Cardiac atrium fibroblast (primary cell): Measurements from ENCODE around the gene OR2L13. TPM values are rescaled to one million over a fixed set of nuclear protein-coding genes. Genes with fewer than 3 reads are reported as not detected.

Experiments used
- total RNA-seq: library from RNA; depleted of rRNA; stranded (reverse); fragments of >200 nt; gene quantifications from 2 replicates; pipeline ENCODE4 v1.2.3, GENCODE V29; 2015

The OR2L13 gene
- not detected in 2 replicates for total RNA-seq

DNA sequence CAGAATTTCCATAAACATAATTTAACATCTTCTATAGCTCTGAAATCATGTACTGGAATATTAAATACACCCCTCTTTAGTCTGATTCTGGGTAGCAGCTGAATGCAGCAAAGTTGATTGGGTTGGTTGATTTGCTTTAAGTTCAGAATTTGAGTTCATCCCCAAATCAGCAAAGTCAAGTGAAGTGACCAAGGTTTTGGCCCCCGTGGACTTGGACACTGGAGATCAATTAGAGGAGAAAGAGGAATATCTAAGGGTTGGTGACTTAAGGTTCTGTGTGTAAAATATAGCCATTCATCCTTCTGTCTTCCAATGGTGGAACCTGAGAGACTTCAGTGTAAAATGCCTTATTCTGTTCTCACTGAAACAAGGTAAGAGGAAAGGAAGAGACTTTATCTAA is at the start of gene OR2L13:
Gene OR2L13 (plus strand): TSS at position 301 of the 400 bp plus-strand sequence. CDS start 4,192 bp downstream, outside the sequence.

GRCh38 chr1:248046536-248046935 is 48.4 kb upstream of the OR2L13 start, which contains the start of gene OR2L3:
TSS of gene OR2L3 (plus strand) at chr1:248046836. CDS start at chr1:248060682, 13,846 bp downstream.

GRCh38 chr1:248144513-248145198 is 49.7 kb downstream of the OR2L13 start, which contains the start of gene OR2M5:
TSS of gene OR2M5 (plus strand) at chr1:248145148. CDS start at chr1:248145148, 0 bp downstream.

Other genes starting within 250 kb of the OR2L13 start
- gene TRIM58, start 238.0 kb upstream of the OR2L13 start, total RNA-seq, result 0.32 TPM in 1 of 2 replicates, not detected in the other
- gene OR2W3, start 199.6 kb upstream of the OR2L13 start, total RNA-seq, result not detected in 2 replicates
- gene OR2T8, start 174.9 kb upstream of the OR2L13 start, total RNA-seq, result not detected in 2 replicates
- gene OR2AJ1, start 170.3 kb upstream of the OR2L13 start, total RNA-seq, result not detected in 2 replicates
- gene OR2L8, start 146.3 kb upstream of the OR2L13 start, total RNA-seq, result not detected in 2 replicates
- gene OR2AK2, start 130.0 kb upstream of the OR2L13 start, total RNA-seq, result not detected in 2 replicates
- gene OR2L5, start 81.5 kb upstream of the OR2L13 start, total RNA-seq, result not detected in 2 replicates
- gene OR2L2, start 65.1 kb upstream of the OR2L13 start, total RNA-seq, result not detected in 2 replicates
- not detected in 2 replicates for gene OR2L3, start 48.3 kb upstream of the OR2L13 start, total RNA-seq
- gene OR2M5, start 50.0 kb downstream of the OR2L13 start, total RNA-seq, result not detected in 2 replicates
- not detected in 2 replicates for gene OR2M2, start 79.6 kb downstream of the OR2L13 start, total RNA-seq
- not detected in 2 replicates for gene OR2M3, start 102.1 kb downstream of the OR2L13 start, total RNA-seq
- not detected in 2 replicates for gene OR2M4, start 136.2 kb downstream of the OR2L13 start, total RNA-seq
- gene OR2T33, start 182.8 kb downstream of the OR2L13 start, total RNA-seq, result not detected in 2 replicates
- gene OR2T12, start 208.2 kb downstream of the OR2L13 start, total RNA-seq, result not detected in 2 replicates
- gene OR2M7, start 229.4 kb downstream of the OR2L13 start, total RNA-seq, result not detected in 2 replicates